ENCODE data around the gene C1QB.
A peak's percentile ranks its signal among the peaks of the same experiment; 100 is the strongest.

Gene C1QB

DNA sequence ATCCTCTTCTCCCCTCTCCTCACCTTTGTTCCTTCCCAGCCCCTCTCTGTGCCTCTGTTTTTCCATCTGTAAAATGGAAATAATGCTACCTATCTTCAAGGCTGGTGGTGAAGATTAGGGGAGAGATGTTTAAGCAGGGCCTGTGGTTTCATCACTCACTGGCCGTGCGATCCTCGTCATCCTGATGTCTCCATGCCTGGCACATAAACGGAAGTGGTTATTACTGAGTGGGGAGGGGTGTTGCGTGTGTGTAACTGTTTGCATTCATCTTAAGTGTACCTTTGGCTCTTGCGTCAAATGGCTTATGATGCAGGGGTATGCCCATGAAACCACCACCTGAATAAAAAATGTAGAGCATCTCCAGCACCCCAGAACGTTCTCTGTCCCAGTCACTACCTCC is 33.8 kb upstream of the C1QB start:
- H3K4me3 ChIP-seq (replicated peaks; ENCODE audit: low read depth, low read length), result no peak overlapping the region
- TF ChIP-seq, protein P1, sequence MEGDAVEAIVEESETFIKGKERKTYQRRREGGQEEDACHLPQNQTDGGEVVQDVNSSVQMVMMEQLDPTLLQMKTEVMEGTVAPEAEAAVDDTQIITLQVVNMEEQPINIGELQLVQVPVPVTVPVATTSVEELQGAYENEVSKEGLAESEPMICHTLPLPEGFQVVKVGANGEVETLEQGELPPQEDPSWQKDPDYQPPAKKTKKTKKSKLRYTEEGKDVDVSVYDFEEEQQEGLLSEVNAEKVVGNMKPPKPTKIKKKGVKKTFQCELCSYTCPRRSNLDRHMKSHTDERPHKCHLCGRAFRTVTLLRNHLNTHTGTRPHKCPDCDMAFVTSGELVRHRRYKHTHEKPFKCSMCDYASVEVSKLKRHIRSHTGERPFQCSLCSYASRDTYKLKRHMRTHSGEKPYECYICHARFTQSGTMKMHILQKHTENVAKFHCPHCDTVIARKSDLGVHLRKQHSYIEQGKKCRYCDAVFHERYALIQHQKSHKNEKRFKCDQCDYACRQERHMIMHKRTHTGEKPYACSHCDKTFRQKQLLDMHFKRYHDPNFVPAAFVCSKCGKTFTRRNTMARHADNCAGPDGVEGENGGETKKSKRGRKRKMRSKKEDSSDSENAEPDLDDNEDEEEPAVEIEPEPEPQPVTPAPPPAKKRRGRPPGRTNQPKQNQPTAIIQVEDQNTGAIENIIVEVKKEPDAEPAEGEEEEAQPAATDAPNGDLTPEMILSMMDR (IDR thresholded peaks at IDR 0.05; ENCODE audit: low read length, missing control alignments), result no peak
- DNase-seq (ENCODE audit: low read depth), result no peak

DNA sequence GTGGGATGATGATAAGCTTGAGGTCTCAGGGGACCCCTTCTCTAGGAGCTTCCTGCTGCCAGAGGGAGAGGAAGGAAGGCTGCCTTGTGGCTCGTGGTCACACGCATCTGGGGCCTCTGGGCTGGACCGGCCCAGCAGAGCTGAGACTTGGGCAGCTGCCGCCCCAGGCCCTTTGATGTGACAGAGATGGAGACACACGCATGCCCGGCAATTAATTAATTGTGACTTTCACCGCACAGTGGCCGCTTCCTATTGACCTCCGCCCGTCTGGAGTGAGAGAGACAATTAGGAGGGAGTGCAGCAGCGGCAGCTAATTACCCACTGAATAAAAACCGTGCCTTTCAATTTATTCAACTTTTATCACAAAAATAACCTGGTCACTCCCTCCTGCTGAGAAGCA is 33.2 kb upstream of the C1QB start:
- DNase-seq (ENCODE audit: low read depth), result no peak
- TF ChIP-seq, protein P1 (IDR thresholded peaks at IDR 0.05; ENCODE audit: low read length, missing control alignments), result no peak
- H3K4me3 ChIP-seq (replicated peaks; ENCODE audit: low read depth, low read length), result no peak overlapping the region

DNA sequence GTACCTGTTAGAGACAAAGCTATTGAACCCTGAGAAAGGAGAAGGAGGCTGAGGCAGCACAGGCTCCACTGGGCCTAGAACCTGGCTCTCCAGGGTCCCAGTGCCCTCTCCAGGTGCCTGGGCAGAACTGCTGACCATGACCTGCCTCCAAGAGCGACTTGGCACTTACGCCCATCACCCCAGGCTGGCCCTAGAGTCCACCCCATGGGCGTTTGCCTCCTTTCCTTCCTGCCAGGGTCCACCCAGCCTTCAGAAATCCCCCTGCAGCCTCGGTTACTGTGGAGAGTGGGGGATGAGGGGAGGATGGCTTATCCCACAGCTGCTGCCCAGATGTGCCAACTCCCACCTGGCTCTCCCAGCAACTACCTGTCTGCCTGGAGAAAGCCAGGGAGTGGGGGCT is 31.3 kb upstream of the C1QB start:
- H3K4me3 ChIP-seq (replicated peaks; ENCODE audit: low read depth, low read length), result no peak overlapping the region
- TF ChIP-seq, protein P1 (IDR thresholded peaks at IDR 0.05; ENCODE audit: low read length, missing control alignments), result no peak
- DNase-seq (ENCODE audit: low read depth), result no peak

DNA sequence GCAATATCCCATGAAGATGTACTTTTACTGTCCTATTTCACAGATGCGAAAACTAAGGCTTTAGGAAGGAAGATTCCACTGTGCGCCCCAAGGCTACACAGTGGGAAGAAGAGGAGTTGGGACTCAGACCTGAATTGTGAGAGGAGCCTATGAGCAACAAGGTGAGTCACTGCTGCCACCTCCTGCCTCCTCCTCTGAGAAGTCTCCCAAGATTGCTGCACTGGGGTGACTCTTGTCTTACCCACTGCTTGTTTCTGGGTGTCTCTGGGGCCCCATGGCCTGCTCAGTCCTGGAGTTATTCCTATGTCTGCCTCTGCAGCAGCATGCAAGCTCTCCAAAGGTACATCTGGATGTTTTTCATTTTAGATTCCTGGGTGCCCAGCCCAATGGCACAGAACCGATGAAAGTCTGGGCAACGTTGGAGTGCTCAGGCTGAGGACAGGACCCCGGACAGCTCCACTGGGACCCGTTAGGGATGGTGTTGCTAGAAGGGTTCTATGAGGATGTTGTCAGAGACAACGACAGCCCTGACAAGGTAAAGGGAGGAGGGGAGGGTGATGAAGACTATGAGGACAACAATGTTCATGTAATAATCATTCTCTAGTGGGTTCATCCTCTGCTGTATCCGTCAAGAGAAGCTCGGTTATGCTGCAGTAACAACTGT is 27.6 kb upstream of the C1QB start:
- no peak overlapping the region for H3K4me3 ChIP-seq (replicated peaks; ENCODE audit: low read depth, low read length)
- DNase-seq (ENCODE audit: low read depth), result peak; percentile 28
- TF ChIP-seq, protein P1 (IDR thresholded peaks at IDR 0.05; ENCODE audit: low read length, missing control alignments), result no peak

DNA sequence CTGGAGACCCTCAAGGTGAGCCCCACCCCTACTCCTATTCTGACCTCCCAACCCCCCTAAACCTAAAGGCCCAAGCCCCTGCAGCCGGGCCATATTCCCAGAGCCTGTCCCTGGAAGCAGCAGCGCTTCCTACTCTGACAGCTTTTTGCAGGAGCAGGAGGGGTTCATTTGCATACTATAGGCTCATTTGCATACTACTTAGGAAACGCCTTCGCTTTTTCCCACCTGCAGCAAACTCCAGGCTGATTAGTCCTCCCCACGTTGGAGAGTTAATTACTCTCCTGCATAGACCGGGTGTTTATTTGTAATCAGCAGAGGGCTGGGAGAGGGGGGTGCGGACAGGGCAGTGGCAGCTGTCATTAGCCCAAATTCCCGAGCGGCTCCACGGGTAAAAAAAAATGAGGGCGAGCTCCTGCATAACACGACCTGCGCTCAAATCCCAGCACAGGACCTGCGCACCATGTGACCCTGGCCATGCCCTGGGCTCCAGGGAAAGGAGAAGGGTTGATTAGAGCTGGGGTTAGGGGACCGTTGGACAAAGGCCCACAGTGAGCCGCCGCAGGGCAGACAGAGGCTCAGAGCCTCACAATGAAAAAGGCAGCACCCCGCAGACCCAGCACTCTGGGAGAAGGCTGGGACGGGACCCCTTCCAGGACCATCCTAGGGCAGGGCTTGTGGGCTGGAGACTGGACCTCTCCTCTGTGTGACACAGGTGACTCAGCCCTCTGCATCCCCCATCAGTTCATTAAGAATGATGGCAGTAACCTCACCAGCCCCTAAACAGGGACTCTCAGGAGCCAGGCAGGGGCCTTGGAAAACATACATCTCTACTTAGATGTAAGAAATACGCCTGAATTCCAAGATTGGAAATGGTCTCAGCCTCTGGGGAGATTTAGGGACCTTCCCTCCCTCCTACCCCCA is 26.5 kb upstream of the C1QB start:
- no peak for DNase-seq (ENCODE audit: low read depth)
- no peak overlapping the region for H3K4me3 ChIP-seq (replicated peaks; ENCODE audit: low read depth, low read length)
- TF ChIP-seq, protein P1 (IDR thresholded peaks at IDR 0.05; ENCODE audit: low read length, missing control alignments), result no peak

DNA sequence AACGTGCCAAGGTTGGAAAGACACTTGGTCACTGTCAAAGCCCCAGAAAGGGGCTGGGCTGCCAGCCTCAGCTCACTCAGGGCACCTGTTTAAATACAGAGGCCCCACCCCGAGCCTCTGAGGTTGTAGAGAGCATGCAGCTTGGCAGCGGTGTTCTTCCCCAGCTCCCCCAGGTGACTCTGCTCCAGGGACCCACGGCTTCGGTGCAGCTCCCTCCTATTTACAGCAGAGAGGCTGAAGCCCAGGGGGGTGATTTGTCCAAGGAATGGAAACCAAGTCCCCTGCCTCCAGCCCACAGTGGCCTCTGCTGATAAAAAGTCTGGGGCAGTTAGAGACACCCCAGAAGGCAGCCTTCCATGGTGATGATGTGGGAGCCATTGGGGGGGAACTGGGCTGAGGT is 25.7 kb upstream of the C1QB start:
- TF ChIP-seq, protein P1 (IDR thresholded peaks at IDR 0.05; ENCODE audit: low read length, missing control alignments), result no peak
- no peak overlapping the region for H3K4me3 ChIP-seq (replicated peaks; ENCODE audit: low read depth, low read length)
- no peak for DNase-seq (ENCODE audit: low read depth)
